HG03025 (cell line): ENCODE results near the gene RNF19B.

Source experiments
- ATAC-seq: cut with Tn5 transposase; IDR thresholded peaks from one replicate; pipeline ENCODE4 v1.9.1; 2021; ENCODE audit warnings: mild to moderate bottlenecking, moderate library complexity; ENCODE audit not compliant: unreplicated experiment, low FRiP score

Gene RNF19B

GRCh38 chr1:32903991-32904785 is 60.4 kb downstream of the RNF19B start:
- ATAC-seq, result no peak

DNA sequence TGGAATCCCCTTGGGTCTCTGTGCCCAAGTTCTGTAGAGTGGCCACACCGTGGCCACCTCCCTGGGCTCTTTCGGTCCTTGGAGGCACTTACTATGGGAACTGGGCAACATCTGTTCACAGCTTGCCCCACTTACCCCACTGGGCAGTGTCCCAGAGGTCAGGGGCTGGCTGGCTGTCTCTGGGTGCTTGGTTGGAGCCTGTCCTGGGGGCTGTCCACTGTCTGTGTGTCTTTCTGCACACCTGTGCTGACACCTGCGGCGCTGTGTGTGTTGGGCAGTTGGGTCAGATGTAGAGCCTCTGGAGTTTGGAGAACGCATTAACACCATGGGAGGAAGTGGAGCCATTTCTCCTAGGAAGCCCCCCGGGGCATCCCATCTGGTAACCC is 62.1 kb downstream of the RNF19B start:
- no peak for ATAC-seq

DNA sequence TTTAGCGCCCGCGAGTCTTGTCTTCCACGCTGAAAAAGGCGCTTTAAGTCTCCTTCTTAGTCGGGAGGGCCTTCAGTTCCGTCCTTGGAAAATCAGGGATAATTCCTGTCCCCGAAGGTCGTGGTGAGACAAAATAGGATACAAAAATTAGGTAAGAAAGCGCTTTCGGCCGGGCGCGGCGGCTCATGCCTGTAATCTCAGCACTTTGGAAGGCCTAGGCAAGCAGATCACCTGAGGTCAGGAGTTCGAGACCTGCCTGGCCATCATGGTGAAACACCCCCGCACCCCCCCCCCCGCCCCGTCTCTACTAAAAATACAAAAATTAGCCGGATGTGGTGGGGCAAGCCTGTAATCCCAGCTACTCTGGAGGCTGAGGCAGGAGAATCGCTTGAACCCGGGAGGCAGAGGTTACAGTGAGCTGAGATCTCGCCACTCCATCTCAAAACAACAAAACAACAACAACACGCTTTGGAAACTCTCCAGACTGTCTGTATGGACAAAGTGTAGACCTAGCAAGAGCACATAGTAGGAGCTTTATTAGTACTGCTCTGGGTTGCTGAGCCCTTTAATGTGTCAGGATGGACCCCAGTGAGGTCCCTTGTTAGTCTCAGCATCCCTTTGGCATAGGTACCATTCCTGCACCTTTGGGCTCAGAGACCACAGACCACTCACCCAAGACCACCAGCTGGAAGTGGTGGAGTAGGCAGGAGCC is 62.6 kb downstream of the RNF19B start:
- ATAC-seq, result no peak

- no peak for ATAC-seq
Measured at GRCh38 chr1:32900956-32901822, 63.4 kb downstream of the RNF19B start, which contains the start of gene TMEM54. TMEM54 (minus strand) TSS chr1:32901389; CDS start chr1:32901238, 151 bp downstream.

GRCh38 chr1:32900371-32900955 is 64.1 kb downstream of the RNF19B start:
- no peak for ATAC-seq

GRCh38 chr1:32899586-32900296 is 64.9 kb downstream of the RNF19B start:
- no peak for ATAC-seq

DNA sequence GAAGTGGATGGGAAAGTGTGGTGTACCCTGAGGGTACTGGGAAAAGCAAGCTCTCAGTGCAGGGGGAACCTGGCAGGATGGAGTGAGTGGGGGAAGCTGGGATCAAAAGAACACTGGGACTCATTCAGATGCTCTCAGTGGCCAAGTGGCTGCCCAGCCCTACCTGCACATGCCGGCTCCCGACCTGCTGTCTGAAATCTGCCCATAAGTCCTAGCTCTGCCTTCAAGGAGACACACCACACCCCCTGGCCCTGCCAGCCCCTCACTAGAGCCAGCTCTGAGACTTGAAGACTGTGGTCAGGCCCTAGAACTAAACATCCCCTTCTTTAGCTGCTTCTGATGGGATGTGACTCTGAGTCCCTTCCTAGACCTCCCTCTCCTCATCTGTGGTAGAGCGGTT is 65.7 kb downstream of the RNF19B start:
- ATAC-seq, result no peak

- ATAC-seq, result no peak
Measured at GRCh38 chr1:32898056-32898455, 66.6 kb downstream of the RNF19B start.

- no peak for ATAC-seq
Measured at GRCh38 chr1:32897082-32898049, 67.2 kb downstream of the RNF19B start.

- no peak for ATAC-seq
Measured at GRCh38 chr1:32896451-32896850, 68.2 kb downstream of the RNF19B start.

- no peak for ATAC-seq
Measured at GRCh38 chr1:32895325-32896215, 69.0 kb downstream of the RNF19B start.

GRCh38 chr1:32894681-32895080 is 69.9 kb downstream of the RNF19B start:
- no peak for ATAC-seq

DNA sequence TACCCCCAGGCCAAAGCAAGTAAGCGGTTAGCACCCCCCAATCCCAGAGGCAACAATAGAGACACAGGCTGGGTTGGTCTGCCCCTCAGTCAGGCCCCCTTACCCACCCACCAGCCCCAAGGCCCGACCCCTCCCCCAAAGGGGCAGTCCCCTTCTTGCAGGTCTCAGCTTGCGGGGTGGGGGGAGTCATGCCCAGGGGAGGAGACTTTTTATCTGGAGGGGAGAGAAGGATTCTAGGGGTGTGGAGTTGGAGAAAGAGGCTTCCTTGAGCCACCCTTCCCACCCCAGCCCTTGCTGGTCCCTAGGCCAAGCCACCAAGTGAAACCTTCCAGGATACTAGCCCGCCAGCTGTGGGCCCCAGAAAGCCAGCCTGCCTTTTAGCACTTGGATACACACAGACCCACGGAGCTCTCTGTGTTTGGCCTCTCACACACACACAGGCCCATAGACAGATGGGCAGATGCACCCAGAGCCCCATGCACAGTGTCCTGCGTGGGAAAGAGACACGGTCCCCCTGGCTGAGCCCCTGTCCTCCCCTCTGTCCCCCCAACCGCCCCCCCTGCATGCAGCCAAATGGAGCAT is 70.5 kb downstream of the RNF19B start:
- ATAC-seq, result no peak

- no peak for ATAC-seq
Measured at GRCh38 chr1:32893198-32894018, 71.2 kb downstream of the RNF19B start.

DNA sequence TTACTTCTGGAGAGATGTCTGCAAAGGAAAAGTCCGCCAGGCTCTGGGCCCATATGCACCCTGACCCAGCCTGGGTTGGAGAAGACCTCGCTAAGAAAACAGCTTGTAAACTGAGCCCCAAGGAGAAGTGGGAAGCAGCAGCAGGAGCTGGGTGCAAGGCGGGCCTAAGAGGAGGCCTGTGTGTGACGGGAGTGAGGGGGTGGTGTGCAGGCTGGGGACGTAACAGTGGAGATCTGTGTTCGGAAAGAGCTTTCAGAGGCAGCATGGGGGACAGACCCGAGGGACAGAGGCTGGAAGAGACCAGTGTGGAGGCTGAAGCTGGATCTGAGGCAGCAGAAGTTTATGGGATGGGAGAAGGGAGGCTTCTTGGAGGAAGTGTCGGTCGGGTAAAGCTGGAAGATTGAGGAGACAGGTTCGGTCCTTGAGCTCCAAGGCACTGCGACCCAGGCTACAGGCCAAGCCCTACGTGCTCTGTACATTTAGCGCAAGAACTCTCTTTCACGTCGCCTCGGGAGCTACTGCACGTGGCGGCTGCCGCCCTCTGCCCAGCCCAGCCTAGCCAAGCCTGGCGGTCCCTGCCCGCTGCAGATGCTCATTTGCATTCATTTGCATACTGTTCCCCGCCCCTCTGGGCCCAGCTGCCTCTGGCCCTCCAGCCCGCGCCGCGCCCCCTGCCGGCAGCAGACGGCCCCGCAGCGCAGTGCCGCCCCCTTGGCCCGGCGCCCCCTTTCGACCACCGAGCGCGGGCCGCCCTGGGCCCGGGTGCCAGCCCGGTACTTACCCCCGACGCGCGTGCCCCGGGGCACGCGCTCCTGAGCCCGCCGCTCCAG is 72.0 kb downstream of the RNF19B start:
- ATAC-seq, result no peak

DNA sequence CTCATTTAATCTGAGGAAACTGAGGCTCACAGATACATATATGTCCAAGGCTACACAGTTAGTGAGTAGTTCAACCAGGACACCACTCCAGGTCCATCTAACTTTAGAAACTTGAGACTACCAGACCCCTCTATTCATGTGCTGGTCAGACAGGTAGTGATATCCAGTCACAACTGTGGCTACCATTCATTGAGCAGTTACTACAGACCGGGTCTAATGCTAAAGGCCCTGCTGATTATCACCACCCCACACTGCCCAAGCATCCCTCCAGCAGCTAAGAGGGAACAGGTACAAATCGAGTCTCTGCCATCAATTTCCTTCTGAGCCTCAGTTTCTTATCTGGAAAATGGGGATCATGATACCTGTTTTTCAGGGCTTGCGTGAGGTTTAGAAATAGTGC is 73.0 kb downstream of the RNF19B start:
- ATAC-seq, result no peak
